Stomach (tissue), 4 donors: ENCODE data around the gene SCARB1.

Experiments used
- CTCF ChIP-seq, 7 experiments: fragments of 450-650 bp in 4 of 7; fragments of 200-600 bp in 3 of 7; sonication (generic) in 3 of 7; IDR thresholded peaks; one replicate each; pipeline ENCODE4 v1.5.1; 2016 to 2019; ENCODE audit warnings: antibody characterized with exemption in 7 of 7, control low read depth in 2 of 7, mild to moderate bottlenecking in 1 of 7
- EP300 ChIP-seq: sonication (generic); formaldehyde crosslinking; IDR thresholded peaks from one replicate; pipeline ENCODE4 v1.6.1; 2017; ENCODE audit warnings: antibody characterized with exemption

DNA sequence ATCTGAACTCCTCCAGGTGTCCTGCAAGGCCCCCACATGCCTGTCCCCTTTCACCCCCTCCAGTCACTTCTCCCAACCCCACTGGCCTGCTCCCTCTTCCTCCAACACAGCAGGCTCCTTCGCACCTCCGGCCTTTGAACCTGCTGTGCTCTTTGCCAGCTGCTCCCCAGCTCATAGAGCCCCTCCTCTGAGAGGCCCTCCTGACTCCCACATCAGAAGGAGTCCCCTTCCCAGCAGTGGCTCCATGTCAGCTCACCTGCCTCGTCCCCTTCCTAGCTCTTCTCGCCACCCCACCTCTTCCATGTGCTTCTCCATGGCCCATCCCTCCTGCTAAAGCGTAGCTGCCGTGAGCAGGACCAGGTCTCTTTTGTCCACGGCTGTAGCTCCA is 22.1 kb downstream of the SCARB1 start:
- no peak for TF ChIP-seq CTCF (IDR thresholded peaks at IDR 0.05)
- no peak for TF ChIP-seq EP300
